ENCODE results near the gene NMRK2.
A peak's percentile ranks its signal among the peaks of the same experiment; 100 is the strongest.
"Not testable (repeated sequence)": the region's sequence is repeated elsewhere in the genome, so short reads cannot be mapped to it uniquely, and the experiment has no call there.

The NMRK2 gene

GRCh38 chr19:3932931-3933810, at the start of gene NMRK2:
Gene NMRK2, plus strand, starts transcription at chr19:3933069. Its CDS starts 603 bp downstream, at chr19:3933672.
- Mint-ChIP-seq H3K9me3 (peaks cover 3% of the 10 kb centered on the region), H3K27ac (no peak within 1 kb of the TSS), H3K36me3 (no peaks in the 10 kb centered on the region), H3K4me1 (no peaks in the 10 kb centered on the region), H3K27me3 (peaks cover 62% of the 10 kb centered on the region), H3K4me3 (no peak within 1 kb of the TSS)
- peak; percentile 49 for ATAC-seq

GRCh38 chr19:3890591-3890990, 42.3 kb upstream of the NMRK2 start:
- Mint-ChIP-seq H3K27me3 (peaks cover 2% of the 10 kb centered on the region), H3K36me3 (no peaks in the 10 kb centered on the region), H3K4me3 (no peak overlapping the region), H3K9me3 (no peaks in the 10 kb centered on the region), H3K4me1 (no peaks in the 10 kb centered on the region), H3K27ac (no peak overlapping the region)
- ATAC-seq: no peak

DNA sequence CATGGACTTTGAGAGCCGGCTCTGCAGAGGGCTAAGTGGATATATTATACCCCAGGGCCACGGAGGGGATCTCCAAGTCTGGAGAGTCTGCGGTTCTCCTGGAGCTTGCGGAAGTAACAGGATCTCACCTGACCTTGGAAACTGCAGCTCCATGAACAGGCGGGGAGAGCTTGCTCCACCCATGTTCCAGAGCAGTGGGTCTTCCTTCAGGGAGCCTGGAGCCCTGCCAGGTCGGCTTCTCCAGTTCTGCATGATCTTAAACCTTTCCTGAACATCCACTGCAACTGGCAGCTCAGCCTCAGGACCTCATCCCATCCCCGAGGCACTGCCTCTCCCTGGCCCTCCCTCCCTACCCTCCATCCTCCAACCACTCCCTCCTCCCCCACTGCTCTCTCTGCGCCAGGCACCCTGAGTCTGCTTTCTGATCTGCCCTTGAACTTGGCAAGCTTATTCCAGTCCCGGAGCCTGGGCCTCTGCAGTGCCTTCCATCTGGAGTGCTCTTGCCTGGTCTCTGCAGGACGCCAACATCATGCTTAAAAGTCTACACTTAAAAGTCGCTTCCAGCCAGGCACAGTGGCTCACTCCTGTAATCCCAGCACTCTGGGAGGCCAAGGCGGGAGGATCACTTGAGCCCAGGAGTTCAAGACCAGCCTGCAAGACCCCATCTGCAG, 39.2 kb upstream of the NMRK2 start:
- H3K4me1 Mint-ChIP-seq: no peaks in the 10 kb centered on the region
- no peak for ATAC-seq
- peaks cover 4% of the 10 kb centered on the region for H3K9me3 Mint-ChIP-seq
- no peak overlapping the region for H3K27ac Mint-ChIP-seq
- H3K36me3 Mint-ChIP-seq: no peaks in the 10 kb centered on the region
- no peak overlapping the region for H3K4me3 Mint-ChIP-seq
- H3K27me3 Mint-ChIP-seq: peaks cover 9% of the 10 kb centered on the region

GRCh38 chr19:3894959-3895358, 37.9 kb upstream of the NMRK2 start:
- H3K27ac Mint-ChIP-seq, H3K9me3 Mint-ChIP-seq, ATAC-seq, H3K4me3 Mint-ChIP-seq, H3K4me1 Mint-ChIP-seq, H3K36me3 Mint-ChIP-seq: not testable (repeated sequence)
- peaks cover 10% of the 10 kb centered on the region for H3K27me3 Mint-ChIP-seq

DNA sequence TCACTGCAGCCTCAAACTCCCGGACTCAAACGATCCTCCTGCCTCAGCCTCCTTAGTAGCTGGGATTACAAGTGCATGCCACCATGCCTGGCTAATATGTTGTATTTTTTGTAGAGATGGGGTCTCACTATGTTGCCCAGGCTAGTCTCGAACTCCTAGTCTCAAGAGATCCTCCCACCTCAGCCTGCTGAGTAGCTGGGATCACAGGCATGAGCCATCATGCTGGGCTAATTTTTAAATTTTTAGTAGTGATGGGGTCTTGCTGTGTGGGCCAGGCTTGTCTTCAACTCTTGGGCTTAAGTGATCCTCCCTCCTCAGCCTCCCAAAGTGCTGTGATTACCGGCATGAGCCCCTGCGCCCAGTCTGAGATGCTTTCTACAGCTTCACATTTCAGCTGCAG, 37.1 kb upstream of the NMRK2 start:
- Mint-ChIP-seq H3K4me1 (no peaks in the 10 kb centered on the region), H3K9me3 (peaks cover 8% of the 10 kb centered on the region), H3K4me3 (no peak overlapping the region), H3K36me3 (no peaks in the 10 kb centered on the region), H3K27me3 (peaks cover 18% of the 10 kb centered on the region), H3K27ac (no peak overlapping the region)
- no peak for ATAC-seq

DNA sequence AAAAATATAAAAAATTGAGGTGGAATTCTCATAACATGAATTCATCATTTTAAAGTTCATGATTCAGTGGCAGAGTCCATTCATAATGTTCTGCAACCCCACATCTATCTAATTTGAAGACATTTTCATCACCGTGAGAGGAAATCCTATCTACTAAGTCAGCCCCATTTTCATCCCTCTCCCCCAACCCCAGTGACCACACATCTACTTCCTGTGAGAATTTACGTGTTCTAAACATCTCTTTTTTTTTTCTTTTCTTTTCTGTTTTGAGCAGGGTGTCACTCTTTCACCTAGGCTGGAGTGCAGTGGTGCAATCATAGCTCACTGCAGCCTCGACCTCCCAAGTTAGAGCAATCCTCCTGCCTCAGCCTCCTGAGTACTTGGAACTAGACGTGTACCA, 34.9 kb upstream of the NMRK2 start:
- H3K27me3 Mint-ChIP-seq: peaks cover 36% of the 10 kb centered on the region
- no peaks in the 10 kb centered on the region for H3K36me3 Mint-ChIP-seq
- no peak for ATAC-seq
- H3K27ac Mint-ChIP-seq: no peak overlapping the region
- no peak overlapping the region for H3K4me3 Mint-ChIP-seq
- no peaks in the 10 kb centered on the region for H3K4me1 Mint-ChIP-seq
- peaks cover 8% of the 10 kb centered on the region for H3K9me3 Mint-ChIP-seq

DNA sequence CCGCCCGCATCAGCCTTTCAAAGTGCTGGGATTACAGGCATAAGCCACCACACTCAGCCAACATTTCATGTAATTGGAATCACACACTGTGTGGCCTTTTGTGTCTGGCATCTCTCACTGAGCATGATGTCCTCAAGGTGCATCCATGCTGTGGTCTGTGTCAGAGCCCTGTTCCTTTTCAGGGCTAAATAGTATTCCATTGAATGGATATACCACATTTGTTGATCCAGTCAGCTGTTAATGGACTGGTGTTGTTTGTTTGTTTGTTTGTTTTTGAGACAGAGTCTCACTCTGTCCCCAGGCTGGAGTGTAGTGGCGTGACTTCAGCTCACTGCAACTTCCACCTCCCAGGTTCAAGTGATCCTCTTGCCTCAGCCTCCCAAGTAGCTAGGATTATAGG, 34.4 kb upstream of the NMRK2 start:
- no peaks in the 10 kb centered on the region for H3K4me1 Mint-ChIP-seq
- no peak overlapping the region for H3K4me3 Mint-ChIP-seq
- H3K27ac Mint-ChIP-seq: no peak overlapping the region
- H3K27me3 Mint-ChIP-seq: peaks cover 40% of the 10 kb centered on the region
- peaks cover 8% of the 10 kb centered on the region for H3K9me3 Mint-ChIP-seq
- no peak for ATAC-seq
- H3K36me3 Mint-ChIP-seq: no peaks in the 10 kb centered on the region

GRCh38 chr19:3899531-3900294, 33.2 kb upstream of the NMRK2 start:
- Mint-ChIP-seq H3K9me3 (peaks cover 8% of the 10 kb centered on the region), H3K4me1 (no peaks in the 10 kb centered on the region), H3K27me3 (peaks cover 40% of the 10 kb centered on the region), H3K36me3 (no peaks in the 10 kb centered on the region), H3K4me3 (no peak overlapping the region), H3K27ac (no peak overlapping the region)
- no peak for ATAC-seq

GRCh38 chr19:3902317-3902973, 30.4 kb upstream of the NMRK2 start:
- no peak overlapping the region for H3K4me3 Mint-ChIP-seq
- H3K4me1 Mint-ChIP-seq: no peaks in the 10 kb centered on the region
- no peak for ATAC-seq
- peaks cover 8% of the 10 kb centered on the region for H3K9me3 Mint-ChIP-seq
- no peak overlapping the region for H3K27ac Mint-ChIP-seq
- peaks cover 37% of the 10 kb centered on the region for H3K27me3 Mint-ChIP-seq
- no peaks in the 10 kb centered on the region for H3K36me3 Mint-ChIP-seq

DNA sequence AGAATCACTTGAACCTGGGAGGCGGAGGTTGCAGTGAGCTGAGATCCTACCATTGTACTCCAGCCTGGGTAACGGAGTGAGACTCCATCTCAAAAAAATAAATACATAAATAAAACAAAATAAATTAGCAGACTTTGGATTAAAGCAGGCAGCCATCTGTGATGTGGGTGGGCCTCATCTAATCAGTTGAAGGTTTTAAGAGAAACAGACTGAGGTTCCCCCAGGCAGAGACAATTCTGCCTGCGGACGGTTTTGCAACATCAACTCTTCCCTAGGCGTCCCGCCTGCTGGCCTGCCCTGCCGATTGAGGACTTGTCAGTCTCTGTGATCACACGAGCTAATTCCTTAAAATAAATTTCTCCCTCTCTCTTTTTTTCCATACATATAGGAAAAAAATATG, 28.6 kb upstream of the NMRK2 start:
- Mint-ChIP-seq H3K27ac (no peak overlapping the region), H3K36me3 (no peaks in the 10 kb centered on the region), H3K27me3 (peaks cover 40% of the 10 kb centered on the region), H3K4me1 (no peaks in the 10 kb centered on the region), H3K4me3 (no peak overlapping the region), H3K9me3 (peaks cover 3% of the 10 kb centered on the region)
- no peak for ATAC-seq

DNA sequence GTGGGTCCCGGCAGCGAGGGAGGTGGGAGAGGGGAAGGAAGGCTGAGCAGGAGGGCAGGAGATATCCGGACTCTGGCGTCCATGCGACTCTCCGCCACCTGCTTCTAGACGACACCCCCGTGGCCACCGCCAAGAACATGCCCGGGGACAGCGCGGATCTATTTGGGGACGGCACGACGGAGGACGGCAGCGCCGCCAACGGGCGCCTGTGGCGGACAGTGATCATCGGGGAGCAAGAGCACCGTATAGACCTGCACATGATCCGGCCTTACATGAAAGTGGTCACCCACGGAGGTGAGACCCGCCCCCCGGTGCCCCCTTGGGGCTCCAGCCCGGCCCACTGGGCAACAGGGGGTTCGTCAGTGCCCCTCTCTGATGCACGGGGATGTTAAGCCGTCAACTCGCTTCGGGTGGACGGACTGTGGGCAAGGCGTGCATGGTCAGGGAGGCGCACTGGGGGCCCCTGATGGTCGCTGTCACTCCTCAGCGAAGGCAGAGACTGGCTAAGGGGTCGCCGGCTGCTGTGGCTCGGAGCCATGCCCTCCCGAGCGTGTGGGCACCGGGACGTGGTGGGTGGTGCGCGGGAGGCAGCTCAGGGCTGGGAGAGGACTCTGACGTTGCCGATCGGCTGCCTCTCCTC, 25.1 kb upstream of the NMRK2 start:
- H3K27ac Mint-ChIP-seq: no peak overlapping the region
- ATAC-seq: no peak
- no peak overlapping the region for H3K4me3 Mint-ChIP-seq
- peaks cover 2% of the 10 kb centered on the region for H3K9me3 Mint-ChIP-seq
- H3K36me3 Mint-ChIP-seq: no peaks in the 10 kb centered on the region
- no peaks in the 10 kb centered on the region for H3K4me1 Mint-ChIP-seq
- peaks cover 14% of the 10 kb centered on the region for H3K27me3 Mint-ChIP-seq

DNA sequence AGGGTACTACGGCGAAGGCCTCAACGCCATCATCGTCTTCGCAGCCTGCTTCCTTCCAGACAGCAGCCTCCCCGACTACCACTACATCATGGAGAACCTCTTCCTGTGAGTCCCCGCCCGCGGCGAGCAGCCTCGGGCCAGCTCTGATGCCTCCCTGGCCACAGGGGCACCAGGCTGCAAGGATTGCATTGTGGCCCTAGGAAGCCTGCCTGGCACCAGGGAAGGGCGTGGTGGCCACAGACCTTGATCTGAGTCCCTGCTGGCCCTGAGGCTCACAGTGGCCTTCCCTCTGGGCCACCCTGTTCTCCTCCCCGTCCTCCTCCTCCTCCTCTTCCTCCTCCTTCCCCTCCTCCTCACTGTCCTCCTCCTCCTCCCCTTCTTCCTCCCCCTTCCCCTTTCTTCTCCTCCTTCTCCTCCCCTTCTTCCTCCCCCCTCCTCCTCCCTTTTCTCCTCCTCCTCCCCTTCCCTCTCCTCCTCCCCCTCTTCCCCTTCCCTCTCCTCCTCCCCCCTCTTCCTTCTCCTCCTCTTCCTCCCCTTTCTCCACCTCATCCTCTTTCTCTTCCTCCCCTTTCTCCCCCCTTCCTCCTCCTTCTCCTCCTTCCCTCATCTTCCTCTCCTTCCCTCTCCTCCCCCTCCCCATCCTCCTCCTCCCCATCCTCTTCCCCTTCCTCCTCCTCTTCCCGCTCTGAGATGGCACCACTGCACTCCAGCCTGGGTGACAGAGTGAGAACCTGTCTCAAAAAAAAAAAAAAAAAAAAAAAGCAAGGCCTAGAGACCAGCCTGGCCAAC, 24.4 kb upstream of the NMRK2 start:
- Mint-ChIP-seq H3K27me3 (peaks cover 9% of the 10 kb centered on the region), H3K4me3 (no peak overlapping the region), H3K36me3 (no peaks in the 10 kb centered on the region), H3K27ac (no peak overlapping the region), H3K9me3 (peaks cover 2% of the 10 kb centered on the region), H3K4me1 (no peaks in the 10 kb centered on the region)
- ATAC-seq: no peak

DNA sequence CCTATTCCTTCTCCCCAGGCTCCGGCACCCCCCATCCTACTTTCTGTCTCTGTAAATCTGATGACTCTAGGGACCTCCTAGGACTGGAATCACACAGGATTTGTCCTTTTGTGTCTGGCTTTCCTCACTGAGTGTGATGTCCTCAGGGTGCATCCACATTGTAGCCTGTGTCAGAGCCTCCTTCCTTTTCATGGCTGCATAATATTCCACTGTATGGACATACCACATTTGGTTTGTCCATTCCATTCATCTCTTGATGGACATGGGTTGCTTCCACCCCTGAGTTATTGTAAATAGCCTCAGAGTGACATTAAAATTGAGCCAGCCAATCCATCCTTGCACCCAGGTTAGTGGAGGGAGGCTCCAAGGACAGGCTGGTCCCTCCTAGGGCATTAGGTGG, 22.8 kb upstream of the NMRK2 start:
- peaks cover 9% of the 10 kb centered on the region for H3K27me3 Mint-ChIP-seq

GRCh38 chr19:3914199-3914598, 18.7 kb upstream of the NMRK2 start:
- H3K4me3 Mint-ChIP-seq: no peak overlapping the region
- H3K4me1 Mint-ChIP-seq: peaks cover 9% of the 10 kb centered on the region
- H3K27ac Mint-ChIP-seq: no peak overlapping the region
- no peak for ATAC-seq
- peaks cover 33% of the 10 kb centered on the region for H3K27me3 Mint-ChIP-seq
- peaks cover 6% of the 10 kb centered on the region for H3K9me3 Mint-ChIP-seq
- H3K36me3 Mint-ChIP-seq: peaks cover 5% of the 10 kb centered on the region

More for the DNA sequence above, 22.8 kb upstream of the NMRK2 start:
- H3K4me3 Mint-ChIP-seq: no peak overlapping the region
- no peak overlapping the region for H3K27ac Mint-ChIP-seq
- no peaks in the 10 kb centered on the region for H3K4me1 Mint-ChIP-seq
- no peaks in the 10 kb centered on the region for H3K36me3 Mint-ChIP-seq
- H3K9me3 Mint-ChIP-seq: peaks cover 2% of the 10 kb centered on the region
- ATAC-seq: no peak

Data from stimulated activated memory B cell treated with anti-CD40 and anti-IgM and Interleukin-4, amounts not matched to agents 10 μg/mL and 1 μg/mL and 100 μg/mL, for 72 hours (primary cell).